ENCODE data around the gene CENPN. TPM values are rescaled to one million over a fixed set of nuclear protein-coding genes. Genes with fewer than 3 reads are reported as not detected.

Gene CENPN
- polyA plus RNA-seq, 3 donors, result 2.5 to 4.9 (median 4.4) TPM

- Histone ChIP-seq H3K4me3 (replicated peaks in 1 of 3; ENCODE audit: low read depth in 2 of 3, low read length in 3 of 3) (no peak overlapping the region), H3K9me3 (replicated peaks in 1 of 2; ENCODE audit: control insufficient read depth in 1 of 2, insufficient read depth in 1 of 2, low read length in 2 of 2) (no peaks in the 10 kb centered on the region), H3K4me1 (ENCODE audit: control insufficient read depth in 1 of 2, insufficient read depth in 2 of 2, low read length in 2 of 2) (no peaks in the 10 kb centered on the region), H2AFZ (ENCODE audit: insufficient read depth, low read depth, low read length, poor library complexity, severe bottlenecking) (no peak overlapping the region), H3K36me3 (replicated peaks in 1 of 2; ENCODE audit: control insufficient read depth in 1 of 2, insufficient read depth in 2 of 2, low read length in 2 of 2) (peaks cover 67 to 99% of the 10 kb centered on the region in 2 donors), H3K27ac (ENCODE audit: low read depth in 1 of 2, low read length in 2 of 2) (no peak overlapping the region), H3K79me2 (ENCODE audit: insufficient read depth, low read length) (no peaks in the 10 kb centered on the region), H3K4me2 (replicated peaks; ENCODE audit: extremely low read depth, low read length, poor library complexity, severe bottlenecking) (no peak overlapping the region), H3K27me3 (ENCODE audit: control insufficient read depth in 2 of 2, insufficient read depth in 2 of 2, low read length in 2 of 2) (no peaks in the 10 kb centered on the region), H4K20me1 (ENCODE audit: insufficient read depth, low read length) (no peaks in the 10 kb centered on the region), H3K9ac (ENCODE audit: insufficient read depth, low read length, poor library complexity, severe bottlenecking) (no peak overlapping the region)
- H3K27ac Mint-ChIP-seq, result no peak overlapping the region
- TF ChIP-seq CTCF (IDR thresholded peaks at IDR 0.05), result no peak
- H3K4me3 Mint-ChIP-seq, result no peak overlapping the region
- peaks cover 0 to 1% (median 0%) of the 10 kb centered on the region in 3 donors for H3K27me3 Mint-ChIP-seq (ENCODE audit: low read depth in 3 of 3)
- peaks cover 2% of the 10 kb centered on the region for H3K4me1 Mint-ChIP-seq
- intact Hi-C loops (cut with micrococcal nuclease), result no loop called here
- no peaks in the 10 kb centered on the region for H3K9me3 Mint-ChIP-seq
- peaks cover 63 to 89% of the 10 kb centered on the region in 2 donors for H3K36me3 Mint-ChIP-seq
- no peak for DNase-seq
- WGBS (ENCODE audit: insufficient coverage), result 100% methylated on average over 1 of the region's 2 CpGs
Observed at GRCh38 chr16:81018496-81018895, 11.5 kb downstream of the CENPN start.

- Histone ChIP-seq H4K20me1 (ENCODE audit: insufficient read depth, low read length) (no peaks in the 10 kb centered on the region), H3K27me3 (ENCODE audit: control insufficient read depth in 2 of 2, insufficient read depth in 2 of 2, low read length in 2 of 2) (no peaks in the 10 kb centered on the region), H3K36me3 (replicated peaks in 1 of 2; ENCODE audit: control insufficient read depth in 1 of 2, insufficient read depth in 2 of 2, low read length in 2 of 2) (peaks cover 43 to 78% of the 10 kb centered on the region in 2 donors), H3K4me1 (ENCODE audit: control insufficient read depth in 1 of 2, insufficient read depth in 2 of 2, low read length in 2 of 2) (no peaks in the 10 kb centered on the region), H2AFZ (ENCODE audit: insufficient read depth, low read depth, low read length, poor library complexity, severe bottlenecking) (no peak overlapping the region), H3K27ac (ENCODE audit: low read depth in 1 of 2, low read length in 2 of 2) (no peak overlapping the region), H3K79me2 (ENCODE audit: insufficient read depth, low read length) (no peaks in the 10 kb centered on the region), H3K9me3 (replicated peaks in 1 of 2; ENCODE audit: control insufficient read depth in 1 of 2, insufficient read depth in 1 of 2, low read length in 2 of 2) (no peaks in the 10 kb centered on the region), H3K9ac (ENCODE audit: insufficient read depth, low read length, poor library complexity, severe bottlenecking) (no peak overlapping the region), H3K4me2 (replicated peaks; ENCODE audit: extremely low read depth, low read length, poor library complexity, severe bottlenecking) (no peak overlapping the region), H3K4me3 (replicated peaks in 1 of 3; ENCODE audit: low read depth in 2 of 3, low read length in 3 of 3) (no peak overlapping the region)
- intact Hi-C loops (cut with micrococcal nuclease), result no loop called here
- no CpG with 5 or more reads among the region's 4 CpGs for WGBS (ENCODE audit: insufficient coverage)
- DNase-seq, result no peak
- H3K27me3 Mint-ChIP-seq (ENCODE audit: low read depth in 3 of 3), result peaks cover 0 to 1% (median 0%) of the 10 kb centered on the region in 3 donors
- H3K27ac Mint-ChIP-seq, result no peak overlapping the region
- H3K9me3 Mint-ChIP-seq, result peaks cover 0 to 2% (median 0%) of the 10 kb centered on the region in 7 donors
- no peak overlapping the region for H3K4me3 Mint-ChIP-seq
- H3K36me3 Mint-ChIP-seq, result peaks cover 49 to 72% of the 10 kb centered on the region in 2 donors
- H3K4me1 Mint-ChIP-seq, result no peaks in the 10 kb centered on the region
- no peak for TF ChIP-seq CTCF (IDR thresholded peaks at IDR 0.05)
Observed at GRCh38 chr16:81026429-81026828, 19.4 kb downstream of the CENPN start.

Data from CD14-positive monocyte (primary cell).